ENCODE data around the gene KCNIP3.

Gene KCNIP3

GRCh38 chr2:95334916-95335641 is 37.9 kb downstream of the KCNIP3 start:
- no peak for DNase-seq (ENCODE audit: low read depth)
- TF ChIP-seq, protein P1, sequence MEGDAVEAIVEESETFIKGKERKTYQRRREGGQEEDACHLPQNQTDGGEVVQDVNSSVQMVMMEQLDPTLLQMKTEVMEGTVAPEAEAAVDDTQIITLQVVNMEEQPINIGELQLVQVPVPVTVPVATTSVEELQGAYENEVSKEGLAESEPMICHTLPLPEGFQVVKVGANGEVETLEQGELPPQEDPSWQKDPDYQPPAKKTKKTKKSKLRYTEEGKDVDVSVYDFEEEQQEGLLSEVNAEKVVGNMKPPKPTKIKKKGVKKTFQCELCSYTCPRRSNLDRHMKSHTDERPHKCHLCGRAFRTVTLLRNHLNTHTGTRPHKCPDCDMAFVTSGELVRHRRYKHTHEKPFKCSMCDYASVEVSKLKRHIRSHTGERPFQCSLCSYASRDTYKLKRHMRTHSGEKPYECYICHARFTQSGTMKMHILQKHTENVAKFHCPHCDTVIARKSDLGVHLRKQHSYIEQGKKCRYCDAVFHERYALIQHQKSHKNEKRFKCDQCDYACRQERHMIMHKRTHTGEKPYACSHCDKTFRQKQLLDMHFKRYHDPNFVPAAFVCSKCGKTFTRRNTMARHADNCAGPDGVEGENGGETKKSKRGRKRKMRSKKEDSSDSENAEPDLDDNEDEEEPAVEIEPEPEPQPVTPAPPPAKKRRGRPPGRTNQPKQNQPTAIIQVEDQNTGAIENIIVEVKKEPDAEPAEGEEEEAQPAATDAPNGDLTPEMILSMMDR (conservative IDR thresholded peaks at IDR 0.05; ENCODE audit: low read depth, low read length): no peak
- H3K4me3 ChIP-seq (ENCODE audit: low read length): no peak overlapping the region

- TF ChIP-seq, protein P1 (conservative IDR thresholded peaks at IDR 0.05; ENCODE audit: low read depth, low read length): no peak
- no peak for DNase-seq (ENCODE audit: low read depth)
- no peak overlapping the region for H3K4me3 ChIP-seq (ENCODE audit: low read length)
Observed at GRCh38 chr2:95336406-95336805, 39.3 kb downstream of the KCNIP3 start.

DNA sequence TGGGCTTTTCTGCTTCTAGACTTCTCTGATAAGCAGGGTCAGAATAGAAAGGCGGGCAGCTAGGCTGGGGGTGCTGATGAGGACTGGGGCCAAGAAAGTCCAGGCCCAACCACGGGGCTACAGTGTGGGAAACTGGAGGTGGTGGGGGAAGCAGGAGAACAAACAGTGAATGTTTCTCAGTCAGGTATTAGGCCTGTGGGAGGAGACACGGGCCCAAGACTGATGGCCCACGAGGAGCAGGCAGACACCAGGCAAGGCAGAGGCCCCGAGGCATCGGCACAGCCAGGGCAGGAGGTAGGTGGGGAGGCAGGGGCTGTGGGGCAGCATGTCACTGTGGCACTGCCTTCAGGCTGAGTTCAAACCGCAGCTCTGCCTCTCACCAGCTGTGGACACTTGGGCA is 40.7 kb downstream of the KCNIP3 start:
- no peak for DNase-seq (ENCODE audit: low read depth)

GRCh38 chr2:95342556-95343320 is 45.6 kb downstream of the KCNIP3 start:
- TF ChIP-seq, protein P1 (conservative IDR thresholded peaks at IDR 0.05; ENCODE audit: low read depth, low read length): no peak
- no peak overlapping the region for H3K4me3 ChIP-seq (ENCODE audit: low read length)
- DNase-seq (ENCODE audit: low read depth): no peak

More for the DNA sequence above, 40.7 kb downstream of the KCNIP3 start:
- H3K4me3 ChIP-seq (ENCODE audit: low read length): no peak overlapping the region
- TF ChIP-seq, protein P1 (conservative IDR thresholded peaks at IDR 0.05; ENCODE audit: low read depth, low read length): no peak

- no peak for DNase-seq (ENCODE audit: low read depth)
- TF ChIP-seq, protein P1 (conservative IDR thresholded peaks at IDR 0.05; ENCODE audit: low read depth, low read length): no peak
- H3K4me3 ChIP-seq (ENCODE audit: low read length): no peak overlapping the region
Observed at GRCh38 chr2:95343429-95344214, 46.5 kb downstream of the KCNIP3 start.

DNA sequence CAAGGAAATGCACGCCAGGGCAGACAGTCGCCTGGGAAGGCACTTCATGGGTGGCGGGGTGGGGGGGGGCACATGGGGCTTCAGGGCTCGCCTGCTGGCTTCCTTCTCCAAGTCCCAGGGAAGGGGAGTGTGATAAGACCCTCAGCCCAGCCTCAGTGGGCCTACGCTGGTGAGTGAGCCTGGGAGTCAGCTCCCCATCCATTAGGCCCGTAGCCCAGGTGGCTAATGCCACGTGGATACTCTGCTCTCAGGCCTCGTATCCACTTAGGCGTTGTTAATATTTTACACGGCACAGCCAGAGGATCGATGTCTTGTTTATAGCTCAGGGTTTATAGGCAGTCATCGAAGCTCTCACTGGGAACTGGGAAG is 47.1 kb downstream of the KCNIP3 start:
- H3K4me3 ChIP-seq (ENCODE audit: low read length): no peak overlapping the region
- TF ChIP-seq, protein P1 (conservative IDR thresholded peaks at IDR 0.05; ENCODE audit: low read depth, low read length): no peak
- no peak for DNase-seq (ENCODE audit: low read depth)
